Measurements from ENCODE around the gene ZNF536. TPM values are rescaled to one million over a fixed set of nuclear protein-coding genes. Genes with fewer than 3 reads are reported as not detected.

Gene ZNF536
- polyA plus RNA-seq, 1 of the 3 experiments (the other 2 are of a cell fraction) = 0.41 TPM

DNA sequence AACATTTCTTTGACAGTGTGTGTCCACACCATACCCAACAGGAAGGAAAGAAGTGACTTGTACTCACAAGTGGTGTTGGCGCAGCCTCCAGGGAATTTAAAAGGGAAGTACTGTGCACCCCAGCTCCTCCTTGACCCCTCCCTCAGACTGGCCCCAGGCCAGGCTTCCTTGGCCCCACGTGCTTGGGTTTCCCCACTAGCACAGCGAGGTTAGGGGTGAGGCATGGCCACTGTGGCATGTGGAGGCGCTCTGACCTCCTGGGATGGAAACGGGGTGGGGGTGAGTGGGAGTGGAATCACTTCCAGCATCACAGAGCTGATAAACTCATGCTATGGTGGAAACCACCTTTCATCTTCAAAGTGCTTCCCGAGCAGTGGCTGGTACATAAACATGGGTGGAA lies 168.6 kb downstream of the ZNF536 start:
- H3K9me3 ChIP-seq = no peaks in the 10 kb centered on the region
- H3K4me3 ChIP-seq (ENCODE audit: low read depth in 2 of 2, low read length in 1 of 2) = no peak overlapping the region
- TF ChIP-seq EP300 (IDR thresholded peaks at IDR 0.05; ENCODE audit: borderline replicate concordance in 1 of 2, low read depth in 1 of 2, low read length in 1 of 2) (no peak), POLR2AphosphoS5 (IDR thresholded peaks at IDR 0.05; ENCODE audit: low read depth, low read length) (no peak), TCF12 (IDR thresholded peaks at IDR 0.05) (no peak), SIN3A (IDR thresholded peaks at IDR 0.05; ENCODE audit: borderline replicate concordance, low read depth, low read length) (no peak), JUND (IDR thresholded peaks at IDR 0.05) (no peak), RCOR1 (IDR thresholded peaks at IDR 0.05; ENCODE audit: low read length) (no peak), RXRA (IDR thresholded peaks at IDR 0.05; ENCODE audit: borderline replicate concordance, low read depth) (no peak), GABPA (IDR thresholded peaks at IDR 0.05; ENCODE audit: low read depth) (no peak)
- TF ChIP-seq, protein P1, sequence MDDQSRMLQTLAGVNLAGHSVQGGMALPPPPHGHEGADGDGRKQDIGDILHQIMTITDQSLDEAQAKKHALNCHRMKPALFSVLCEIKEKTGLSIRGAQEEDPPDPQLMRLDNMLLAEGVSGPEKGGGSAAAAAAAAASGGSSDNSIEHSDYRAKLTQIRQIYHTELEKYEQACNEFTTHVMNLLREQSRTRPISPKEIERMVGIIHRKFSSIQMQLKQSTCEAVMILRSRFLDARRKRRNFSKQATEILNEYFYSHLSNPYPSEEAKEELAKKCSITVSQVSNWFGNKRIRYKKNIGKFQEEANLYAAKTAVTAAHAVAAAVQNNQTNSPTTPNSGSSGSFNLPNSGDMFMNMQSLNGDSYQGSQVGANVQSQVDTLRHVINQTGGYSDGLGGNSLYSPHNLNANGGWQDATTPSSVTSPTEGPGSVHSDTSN (IDR thresholded peaks at IDR 0.05) = no peak
- TF ChIP-seq, protein P2, sequence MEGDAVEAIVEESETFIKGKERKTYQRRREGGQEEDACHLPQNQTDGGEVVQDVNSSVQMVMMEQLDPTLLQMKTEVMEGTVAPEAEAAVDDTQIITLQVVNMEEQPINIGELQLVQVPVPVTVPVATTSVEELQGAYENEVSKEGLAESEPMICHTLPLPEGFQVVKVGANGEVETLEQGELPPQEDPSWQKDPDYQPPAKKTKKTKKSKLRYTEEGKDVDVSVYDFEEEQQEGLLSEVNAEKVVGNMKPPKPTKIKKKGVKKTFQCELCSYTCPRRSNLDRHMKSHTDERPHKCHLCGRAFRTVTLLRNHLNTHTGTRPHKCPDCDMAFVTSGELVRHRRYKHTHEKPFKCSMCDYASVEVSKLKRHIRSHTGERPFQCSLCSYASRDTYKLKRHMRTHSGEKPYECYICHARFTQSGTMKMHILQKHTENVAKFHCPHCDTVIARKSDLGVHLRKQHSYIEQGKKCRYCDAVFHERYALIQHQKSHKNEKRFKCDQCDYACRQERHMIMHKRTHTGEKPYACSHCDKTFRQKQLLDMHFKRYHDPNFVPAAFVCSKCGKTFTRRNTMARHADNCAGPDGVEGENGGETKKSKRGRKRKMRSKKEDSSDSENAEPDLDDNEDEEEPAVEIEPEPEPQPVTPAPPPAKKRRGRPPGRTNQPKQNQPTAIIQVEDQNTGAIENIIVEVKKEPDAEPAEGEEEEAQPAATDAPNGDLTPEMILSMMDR (IDR thresholded peaks at IDR 0.05) = no peak
- TF ChIP-seq, protein P3, sequence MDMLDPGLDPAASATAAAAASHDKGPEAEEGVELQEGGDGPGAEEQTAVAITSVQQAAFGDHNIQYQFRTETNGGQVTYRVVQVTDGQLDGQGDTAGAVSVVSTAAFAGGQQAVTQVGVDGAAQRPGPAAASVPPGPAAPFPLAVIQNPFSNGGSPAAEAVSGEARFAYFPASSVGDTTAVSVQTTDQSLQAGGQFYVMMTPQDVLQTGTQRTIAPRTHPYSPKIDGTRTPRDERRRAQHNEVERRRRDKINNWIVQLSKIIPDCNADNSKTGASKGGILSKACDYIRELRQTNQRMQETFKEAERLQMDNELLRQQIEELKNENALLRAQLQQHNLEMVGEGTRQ (IDR thresholded peaks at IDR 0.05; ENCODE audit: borderline replicate concordance, low read depth, low read length) = no peak
- TF ChIP-seq, protein P4, sequence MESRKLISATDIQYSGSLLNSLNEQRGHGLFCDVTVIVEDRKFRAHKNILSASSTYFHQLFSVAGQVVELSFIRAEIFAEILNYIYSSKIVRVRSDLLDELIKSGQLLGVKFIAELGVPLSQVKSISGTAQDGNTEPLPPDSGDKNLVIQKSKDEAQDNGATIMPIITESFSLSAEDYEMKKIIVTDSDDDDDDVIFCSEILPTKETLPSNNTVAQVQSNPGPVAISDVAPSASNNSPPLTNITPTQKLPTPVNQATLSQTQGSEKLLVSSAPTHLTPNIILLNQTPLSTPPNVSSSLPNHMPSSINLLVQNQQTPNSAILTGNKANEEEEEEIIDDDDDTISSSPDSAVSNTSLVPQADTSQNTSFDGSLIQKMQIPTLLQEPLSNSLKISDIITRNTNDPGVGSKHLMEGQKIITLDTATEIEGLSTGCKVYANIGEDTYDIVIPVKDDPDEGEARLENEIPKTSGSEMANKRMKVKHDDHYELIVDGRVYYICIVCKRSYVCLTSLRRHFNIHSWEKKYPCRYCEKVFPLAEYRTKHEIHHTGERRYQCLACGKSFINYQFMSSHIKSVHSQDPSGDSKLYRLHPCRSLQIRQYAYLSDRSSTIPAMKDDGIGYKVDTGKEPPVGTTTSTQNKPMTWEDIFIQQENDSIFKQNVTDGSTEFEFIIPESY (IDR thresholded peaks at IDR 0.05; ENCODE audit: borderline replicate concordance, low read depth) = no peak
- no peak for DNase-seq
- WGBS (ENCODE audit: low lambda C conversion rate) = 34% methylated on average over 6 of the region's 6 CpGs
- H3F3A ChIP-seq (replicated peaks; ENCODE audit: insufficient read depth) = no peaks in the 10 kb centered on the region
- ChIA-PET CTCF (no interaction called here), POLR2A (no interaction called here)
- no peaks in the 10 kb centered on the region for H3K9me2 ChIP-seq
- no peaks in the 10 kb centered on the region for H4K20me1 ChIP-seq (ENCODE audit: insufficient read depth)
- H3K27me3 ChIP-seq (ENCODE audit: insufficient read depth) = no peaks in the 10 kb centered on the region
- H3K27ac ChIP-seq (ENCODE audit: low read depth in 2 of 2, low read length in 1 of 2) = no peak overlapping the region; a peak in 1 of 4 replicates
- no peaks in the 10 kb centered on the region for H3K79me2 ChIP-seq (ENCODE audit: insufficient read depth)
- H2AFZ ChIP-seq (ENCODE audit: low read depth) = no peak overlapping the region
- no peaks in the 10 kb centered on the region for H3K36me3 ChIP-seq (replicated peaks in 1 of 2; ENCODE audit: control insufficient read depth in 1 of 2, insufficient read depth in 2 of 2, low read length in 1 of 2)
- no peak overlapping the region for H3K4me2 ChIP-seq
- no peak overlapping the region for H3K9ac ChIP-seq
- peaks cover 0 to 3% of the 10 kb centered on the region in 2 experiments; a peak in 1 of 4 replicates for H3K4me1 ChIP-seq (ENCODE audit: control insufficient read depth in 1 of 2, insufficient read depth in 2 of 2, low read depth in 1 of 2, low read length in 1 of 2)

DNA sequence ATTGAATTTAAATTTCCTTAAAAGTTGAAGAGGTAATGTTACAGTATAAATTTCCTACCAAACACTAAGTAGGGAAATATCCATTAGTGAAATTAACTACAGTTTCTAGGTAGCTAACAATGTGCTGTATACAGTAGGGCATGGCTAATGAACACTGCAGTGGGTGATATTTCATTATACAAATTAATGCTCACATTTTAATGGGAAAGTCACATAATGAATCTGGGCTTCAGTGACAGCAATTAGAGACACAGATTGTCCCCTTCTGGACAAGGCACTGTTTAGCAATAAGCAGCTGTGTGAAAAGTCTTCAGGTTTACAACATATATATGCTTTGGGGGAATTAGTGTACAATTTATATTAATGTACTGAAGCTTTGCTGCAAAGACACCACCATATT lies 169.4 kb downstream of the ZNF536 start:
- no peak overlapping the region for H3K4me2 ChIP-seq
- no peaks in the 10 kb centered on the region for H3F3A ChIP-seq (replicated peaks; ENCODE audit: insufficient read depth)
- H3K4me3 ChIP-seq (ENCODE audit: low read depth in 2 of 2, low read length in 1 of 2) = no peak overlapping the region
- H3K9me2 ChIP-seq = no peaks in the 10 kb centered on the region
- ChIA-PET POLR2A (no interaction called here), CTCF (interaction anchor here (0.7 to 1.2 kb wide), 2 partner anchors 9 to 10 kb away, joined by 3 read pairs; no protein-coding TSS in a partner anchor)
- H3K79me2 ChIP-seq (ENCODE audit: insufficient read depth) = no peaks in the 10 kb centered on the region
- H3K27me3 ChIP-seq (ENCODE audit: insufficient read depth) = no peaks in the 10 kb centered on the region
- H3K9ac ChIP-seq = no peak overlapping the region
- no peak overlapping the region for H3K27ac ChIP-seq (ENCODE audit: low read depth in 2 of 2, low read length in 1 of 2)
- H2AFZ ChIP-seq (ENCODE audit: low read depth) = no peak overlapping the region
- DNase-seq = no peak
- H3K36me3 ChIP-seq (replicated peaks in 1 of 2; ENCODE audit: control insufficient read depth in 1 of 2, insufficient read depth in 2 of 2, low read length in 1 of 2) = no peaks in the 10 kb centered on the region
- no peaks in the 10 kb centered on the region for H4K20me1 ChIP-seq (ENCODE audit: insufficient read depth)
- H3K9me3 ChIP-seq = no peaks in the 10 kb centered on the region
- H3K4me1 ChIP-seq (ENCODE audit: control insufficient read depth in 1 of 2, insufficient read depth in 2 of 2, low read depth in 1 of 2, low read length in 1 of 2) = peaks cover 0 to 11% of the 10 kb centered on the region in 2 experiments; a peak in 1 of 4 replicates
- TF ChIP-seq JUND (IDR thresholded peaks at IDR 0.05) (no peak), NRF1 (IDR thresholded peaks at IDR 0.05; ENCODE audit: low read depth, low read length) (no peak), MXI1 (IDR thresholded peaks at IDR 0.05; ENCODE audit: low read depth, low read length) (no peak), FOSL2 (IDR thresholded peaks at IDR 0.05; ENCODE audit: borderline replicate concordance, low read depth) (no peak)
- TF ChIP-seq, protein P2 (IDR thresholded peaks at IDR 0.05) = no peak
- TF ChIP-seq, protein P3 (IDR thresholded peaks at IDR 0.05; ENCODE audit: borderline replicate concordance, low read depth, low read length) = no peak
- TF ChIP-seq, protein P5, sequence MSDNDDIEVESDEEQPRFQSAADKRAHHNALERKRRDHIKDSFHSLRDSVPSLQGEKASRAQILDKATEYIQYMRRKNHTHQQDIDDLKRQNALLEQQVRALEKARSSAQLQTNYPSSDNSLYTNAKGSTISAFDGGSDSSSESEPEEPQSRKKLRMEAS (IDR thresholded peaks at IDR 0.05; ENCODE audit: low read depth) = no peak
- TF ChIP-seq, protein P6, sequence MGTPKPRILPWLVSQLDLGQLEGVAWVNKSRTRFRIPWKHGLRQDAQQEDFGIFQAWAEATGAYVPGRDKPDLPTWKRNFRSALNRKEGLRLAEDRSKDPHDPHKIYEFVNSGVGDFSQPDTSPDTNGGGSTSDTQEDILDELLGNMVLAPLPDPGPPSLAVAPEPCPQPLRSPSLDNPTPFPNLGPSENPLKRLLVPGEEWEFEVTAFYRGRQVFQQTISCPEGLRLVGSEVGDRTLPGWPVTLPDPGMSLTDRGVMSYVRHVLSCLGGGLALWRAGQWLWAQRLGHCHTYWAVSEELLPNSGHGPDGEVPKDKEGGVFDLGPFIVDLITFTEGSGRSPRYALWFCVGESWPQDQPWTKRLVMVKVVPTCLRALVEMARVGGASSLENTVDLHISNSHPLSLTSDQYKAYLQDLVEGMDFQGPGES (IDR thresholded peaks at IDR 0.05; ENCODE audit: low read depth, low read length) = no peak
